HUDEP-2 (cell line): ENCODE data around the gene PKP3.
A peak's percentile ranks its signal among the peaks of the same experiment; 100 is the strongest.
"Not testable (repeated sequence)": the region's sequence is repeated elsewhere in the genome, so short reads cannot be mapped to it uniquely, and the experiment has no call there.

Experiments
- DNase-seq, 76 experiments: peaks; one replicate each; lab custom pipeline; 2025; ENCODE audit not compliant: unreplicated experiment in 76 of 76; lab: John Stamatoyannopoulos, UW

PKP3 gene

DNA sequence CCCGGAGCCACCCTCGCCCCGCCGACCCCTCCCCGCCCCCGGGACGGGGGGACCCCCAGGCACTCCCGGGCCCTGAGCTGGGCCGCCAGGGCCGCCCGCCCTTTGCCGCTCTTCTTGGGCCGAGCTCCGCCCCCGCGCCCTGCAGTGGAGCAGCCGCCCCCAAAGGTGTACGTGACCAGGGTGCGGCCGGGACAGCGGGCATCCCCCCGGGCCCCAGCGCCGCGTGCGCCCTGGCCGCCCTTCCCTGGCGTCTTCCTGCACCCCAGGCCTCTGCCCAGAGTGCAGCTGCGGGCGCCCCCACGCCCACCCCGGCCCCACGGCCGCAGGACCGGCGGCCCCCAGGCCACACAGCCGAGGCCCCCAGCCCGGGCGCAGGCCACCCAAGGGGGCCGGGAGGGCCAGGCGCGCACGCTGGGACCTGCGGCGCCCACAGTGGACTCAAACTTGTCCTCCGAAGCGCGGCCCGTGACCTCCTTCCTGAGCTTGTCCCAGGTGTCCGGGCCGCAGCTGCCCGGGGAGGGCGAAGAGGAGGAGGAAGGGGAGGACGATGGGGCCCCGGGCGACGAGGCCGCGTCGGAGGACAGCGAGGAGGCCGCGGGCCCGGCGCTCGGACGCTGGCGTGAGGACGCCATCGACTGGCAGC is 17.4 kb upstream of the PKP3 start:
- DNase-seq, result no peak

GRCh38 chr11:377174-377865 is 16.7 kb upstream of the PKP3 start:
- no peak for DNase-seq

- DNase-seq, result no peak
Measured at GRCh38 chr11:377883-378500, 16.0 kb upstream of the PKP3 start.

GRCh38 chr11:379205-380094 is 14.6 kb upstream of the PKP3 start:
- DNase-seq, result no peak

- DNase-seq, result no peak
Measured at GRCh38 chr11:380095-380480, 13.9 kb upstream of the PKP3 start.

DNA sequence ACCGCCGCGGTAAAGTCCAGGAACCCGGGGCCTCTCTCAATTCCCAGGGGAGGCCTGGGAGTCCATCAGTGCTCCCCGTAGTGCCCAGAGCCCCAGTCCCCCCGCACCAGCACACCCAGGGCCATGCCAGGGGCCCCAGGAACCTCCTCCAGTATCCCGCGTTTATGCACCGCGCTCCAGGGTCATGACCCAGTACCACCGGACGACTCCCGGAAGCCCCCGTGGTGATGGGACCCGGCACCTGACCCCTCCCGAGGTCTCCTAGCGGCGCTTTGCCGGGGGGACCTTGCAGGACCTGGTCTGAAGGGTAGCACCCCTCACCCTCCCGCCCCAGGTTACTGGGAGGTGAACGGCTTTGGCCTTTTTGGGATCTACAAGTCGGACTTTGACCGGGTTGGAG is 13.5 kb upstream of the PKP3 start:
- DNase-seq, result no peak

DNA sequence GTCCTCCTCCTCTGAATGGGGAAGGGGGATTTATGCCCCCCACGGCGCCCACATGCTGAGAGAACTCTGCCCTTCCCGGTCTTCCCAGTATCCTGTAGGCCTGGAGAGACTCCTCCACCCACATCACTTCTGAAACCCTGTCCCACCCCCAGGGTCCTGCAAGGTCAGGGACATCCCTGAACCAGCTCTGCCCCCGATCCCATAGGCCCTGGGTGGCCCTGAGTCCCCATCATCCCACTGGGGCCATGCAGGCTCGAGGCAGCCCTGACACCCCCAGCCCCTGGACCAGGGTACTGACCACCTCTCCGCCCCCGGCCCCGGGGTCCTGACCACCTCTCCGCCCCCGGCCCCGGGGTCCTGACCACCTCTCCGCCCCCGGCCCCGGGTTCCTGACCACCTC is 13.0 kb upstream of the PKP3 start:
- no peak for DNase-seq

- DNase-seq, result no peak
Measured at GRCh38 chr11:381501-382072, 12.4 kb upstream of the PKP3 start.

- no peak for DNase-seq
Measured at GRCh38 chr11:382081-382629, 11.9 kb upstream of the PKP3 start.

GRCh38 chr11:383431-383830 is 10.6 kb upstream of the PKP3 start:
- no peak for DNase-seq

- no peak for DNase-seq
Measured at GRCh38 chr11:384511-384910, 9.5 kb upstream of the PKP3 start.

DNA sequence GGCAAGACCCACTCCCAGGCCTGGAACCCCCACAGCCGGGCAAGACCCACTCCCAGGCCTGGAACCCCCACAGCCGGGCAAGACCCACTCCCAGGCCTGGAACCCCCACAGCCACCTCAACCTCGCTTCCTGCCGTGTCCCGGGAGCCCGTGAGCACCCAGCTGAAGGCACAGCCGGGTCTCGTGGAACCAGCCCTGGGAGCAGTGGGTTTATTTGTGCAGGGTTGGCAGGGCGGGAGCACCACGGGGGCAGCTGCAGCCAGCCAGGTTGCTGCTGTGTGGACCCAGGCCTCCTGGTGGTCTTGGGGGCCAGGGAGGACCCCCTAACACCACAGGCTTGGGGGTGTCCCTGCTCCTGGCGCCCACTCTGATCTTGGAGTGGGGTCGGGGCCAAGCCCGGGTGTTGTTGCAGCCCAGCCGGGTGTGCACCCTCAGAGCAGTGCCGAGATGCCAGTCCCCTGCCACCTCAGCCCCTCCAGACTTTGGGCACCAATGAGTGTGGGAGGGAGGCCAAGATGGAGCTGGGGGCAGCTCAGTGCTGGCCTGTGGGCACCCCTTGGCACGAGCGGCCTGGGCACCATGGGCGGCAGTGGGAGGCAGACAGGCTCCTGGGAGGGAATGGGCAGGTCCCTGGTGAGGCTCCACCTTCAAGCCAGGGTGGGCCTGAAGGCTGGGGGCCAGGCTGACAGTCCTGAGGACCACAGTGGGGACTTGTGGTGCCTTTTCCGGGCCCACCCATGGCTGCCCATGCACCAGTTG is 8.2 kb upstream of the PKP3 start:
- no peak for DNase-seq

DNA sequence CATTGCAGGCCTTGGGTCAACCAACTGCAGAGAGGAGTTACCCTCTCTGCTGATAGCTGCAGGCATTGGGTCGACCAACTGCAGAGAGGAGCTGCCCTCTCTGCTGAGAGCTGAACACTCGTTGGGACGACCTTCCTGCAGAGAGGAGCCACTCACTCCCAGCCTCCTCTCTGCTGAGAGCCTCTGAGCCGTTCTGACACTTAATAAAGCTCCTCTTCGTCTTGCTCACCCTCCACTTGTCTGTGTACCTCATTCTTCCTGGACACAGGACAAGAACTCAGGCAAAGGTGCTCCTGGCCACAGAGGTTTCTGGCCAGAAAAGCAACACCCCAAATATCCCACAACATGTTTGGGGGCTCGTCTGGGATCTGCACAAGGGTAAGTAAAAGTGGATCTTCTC is 7.5 kb upstream of the PKP3 start:
- DNase-seq, result no peak

DNA sequence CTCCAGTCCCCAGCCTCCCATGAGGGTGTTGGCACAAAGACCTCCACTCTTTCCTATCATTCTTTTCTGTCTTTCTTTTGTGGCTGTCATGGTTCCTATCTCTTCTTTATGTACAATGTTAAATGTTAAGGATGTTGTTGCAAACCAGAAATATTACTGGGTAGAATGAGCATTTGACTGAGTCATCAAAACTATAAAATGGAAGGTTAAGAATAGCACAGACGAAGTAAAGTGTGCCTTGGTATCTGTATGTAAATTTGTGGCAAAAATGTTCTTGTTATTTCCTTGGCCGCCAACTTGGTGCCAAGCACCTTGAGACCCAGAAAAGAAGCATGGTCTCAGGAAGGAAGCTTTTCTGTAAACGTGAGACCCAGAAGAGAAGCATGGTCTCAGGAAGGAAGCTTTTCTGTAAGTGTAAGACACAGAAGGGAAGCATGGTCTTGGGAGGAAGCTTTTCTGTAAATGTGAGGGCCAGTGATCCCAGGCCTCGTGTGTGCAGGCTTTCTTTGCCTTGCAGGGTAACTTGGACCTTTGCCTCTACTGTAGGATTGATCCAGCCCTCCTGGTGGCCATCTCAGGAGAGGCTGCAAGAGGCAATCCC is 6.7 kb upstream of the PKP3 start:
- DNase-seq, result no peak

DNA sequence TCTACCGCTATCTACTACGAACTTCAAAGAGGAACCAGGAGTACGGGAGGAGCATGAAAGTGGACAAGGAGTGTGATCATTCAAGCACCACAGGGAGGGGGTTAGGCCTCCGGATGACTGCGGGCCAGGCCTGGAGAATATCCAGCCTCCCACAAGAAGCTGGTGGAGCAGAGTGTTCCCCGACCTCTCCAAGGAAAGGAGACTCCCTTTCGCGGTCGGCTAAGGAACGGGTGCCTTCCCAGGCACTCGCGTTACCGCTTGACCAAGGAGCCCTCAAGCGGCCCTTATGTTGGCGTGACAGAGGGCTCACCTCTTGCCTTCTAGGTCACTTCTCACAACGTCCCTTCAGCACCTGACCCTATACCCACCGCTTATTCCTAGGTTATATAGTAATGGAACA is 4.6 kb upstream of the PKP3 start:
- DNase-seq, result not testable (repeated sequence)

DNA sequence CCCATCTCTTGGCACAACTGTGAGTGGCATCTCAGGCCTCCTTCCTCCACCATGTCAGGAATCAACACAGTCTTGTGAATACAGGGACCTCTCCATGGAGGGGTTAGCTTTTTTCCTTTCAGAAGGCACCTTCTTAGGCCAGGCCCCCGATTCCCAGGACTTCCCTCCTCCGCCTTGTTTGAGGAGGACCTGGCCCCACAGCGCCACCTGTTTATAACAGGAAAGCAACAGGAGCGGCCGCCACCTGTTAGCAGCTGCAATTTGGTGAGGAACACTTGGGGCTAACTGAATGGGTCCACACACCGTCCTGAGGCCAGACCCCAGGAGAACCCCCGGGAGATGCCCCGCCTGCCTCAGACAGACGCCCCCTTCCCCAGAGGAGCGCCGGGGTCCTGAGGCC is 3.8 kb upstream of the PKP3 start:
- DNase-seq, result no peak

- peak in 1 of 76 experiments; percentile 4 for DNase-seq
Measured at GRCh38 chr11:391117-392017, 2.6 kb upstream of the PKP3 start.

DNA sequence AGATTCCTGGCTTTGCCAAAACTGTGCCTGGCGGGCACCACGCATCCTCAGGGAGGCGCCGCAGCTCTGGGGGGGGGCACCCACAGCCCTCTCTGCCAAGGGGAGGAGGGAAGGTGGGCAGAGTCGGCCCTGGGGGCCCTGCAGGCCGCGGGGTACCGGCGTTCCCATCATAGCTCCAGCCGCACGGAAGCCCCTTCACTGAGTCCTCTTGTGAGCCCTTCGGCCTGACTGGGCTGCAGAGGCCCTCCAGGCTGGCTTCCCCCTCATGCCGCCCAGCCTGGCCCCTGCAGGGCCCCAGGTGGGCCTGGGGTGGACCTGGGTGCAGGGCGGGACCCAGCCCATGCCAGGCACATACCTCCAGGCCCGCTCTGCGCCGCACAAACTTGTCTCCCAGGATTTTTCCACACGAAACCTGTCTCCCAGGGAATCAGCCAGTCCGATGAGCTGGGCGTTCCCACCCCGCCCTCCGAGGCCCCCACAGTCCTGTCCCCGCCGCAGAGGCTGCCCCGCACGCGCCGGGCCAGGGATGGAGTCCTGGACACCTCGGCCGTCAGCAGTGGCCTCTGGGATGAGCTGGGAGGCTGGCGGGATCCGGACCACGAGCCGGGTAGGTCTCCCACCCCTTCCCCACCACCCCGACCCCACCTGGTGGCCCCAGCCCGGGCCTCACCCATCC is 1.8 kb upstream of the PKP3 start:
- DNase-seq, result no peak
